ENCODE results near the gene ATP5F1B. TPM values are rescaled to one million over a fixed set of nuclear protein-coding genes. Genes with fewer than 3 reads are reported as not detected.

The ATP5F1B gene
- polyA plus RNA-seq (559 and 611 TPM in 2 replicates), polyA minus RNA-seq (436 and 443 TPM in 2 replicates)

DNA sequence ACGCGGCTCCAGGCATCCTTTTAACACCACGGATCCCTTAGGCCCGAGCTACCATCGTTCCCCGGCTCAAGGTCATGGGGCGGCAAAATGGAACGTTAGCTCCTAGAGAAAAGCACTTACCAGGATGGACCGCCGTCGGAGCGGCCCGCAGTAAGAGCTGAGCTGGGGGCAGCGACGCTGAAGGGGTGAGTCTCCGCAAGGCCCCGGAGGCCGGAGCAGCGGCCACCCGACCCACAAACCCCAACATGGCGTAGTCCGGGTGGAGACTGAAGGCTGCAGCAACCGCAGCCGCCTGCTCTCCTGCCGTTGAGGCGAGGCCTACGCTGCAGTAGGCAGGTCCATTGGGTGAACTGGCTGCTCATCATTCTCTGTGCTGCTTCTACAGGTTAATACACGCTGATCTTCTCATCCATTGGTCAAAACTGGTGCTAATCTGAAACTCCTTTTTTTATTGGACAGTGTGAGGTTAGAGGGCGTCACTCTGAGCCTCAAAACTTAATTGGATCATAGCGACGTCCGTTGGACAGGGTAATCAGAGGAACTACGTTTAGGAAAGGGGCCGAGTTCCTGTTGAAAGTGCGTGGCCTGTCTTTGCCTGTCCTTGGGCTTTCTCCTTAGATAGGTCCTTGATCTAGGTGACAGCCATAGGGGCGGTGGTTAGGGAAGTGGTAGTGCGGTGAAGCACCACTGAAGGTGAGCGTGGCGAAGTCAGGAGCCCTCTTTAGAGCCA lies at the start of gene ATP5F1B:
ATP5F1B (minus strand) TSS at position 268 of the 730 bp plus-strand sequence; CDS start at position 247, 21 bp downstream.
- Histone ChIP-seq H3K9me2 (ENCODE audit: insufficient read depth, low read length) (no peaks in the 10 kb centered on the region), H3K27me3 (ENCODE audit: insufficient read depth, low read depth, low read length) (no peaks in the 10 kb centered on the region), H3K27ac (ENCODE audit: low read length) (peak within 1 kb of the TSS; percentile 98), H3K9me3 (ENCODE audit: low read length) (no peaks in the 10 kb centered on the region), H4K20me1 (ENCODE audit: insufficient read depth) (no peaks in the 10 kb centered on the region), H3K36me3 (ENCODE audit: insufficient read depth, low read length) (peaks cover 13% of the 10 kb centered on the region), H3F3A (ENCODE audit: insufficient read depth, low read length, poor library complexity, severe bottlenecking) (no peaks in the 10 kb centered on the region), H3K4me3 (ENCODE audit: low read length) (peak within 1 kb of the TSS; percentile 90), H3K9ac (ENCODE audit: low read length) (peak within 1 kb of the TSS; percentile 99), H2AFZ (ENCODE audit: low read depth, low read length) (peak within 1 kb of the TSS; percentile 90), H3K79me2 (replicated peaks; ENCODE audit: insufficient read depth, low read length) (peaks cover 36% of the 10 kb centered on the region), H3K4me2 (ENCODE audit: low read length) (peak within 1 kb of the TSS; percentile 99)
- TF ChIP-seq POLR2AphosphoS5 (IDR thresholded peaks at IDR 0.05) = peak; percentile 94
- TF ChIP-seq MXI1 (conservative IDR thresholded peaks at IDR 0.05; ENCODE audit: poor library complexity, severe bottlenecking) = peak; percentile 81
- TF ChIP-seq EP300 (conservative IDR thresholded peaks at IDR 0.05; ENCODE audit: poor library complexity, severe bottlenecking) = no peak
- TF ChIP-seq TAF1 (IDR thresholded peaks at IDR 0.05; ENCODE audit: low read depth) = peak; percentile 98
- TF ChIP-seq EZH2 (IDR thresholded peaks at IDR 0.05; ENCODE audit: borderline replicate concordance, insufficient read depth, low read length, poor library complexity, severe bottlenecking) = no peak
- peak; percentile 18 for TF ChIP-seq RAD21 (conservative IDR thresholded peaks at IDR 0.05)
- no peak for TF ChIP-seq SMC3 (conservative IDR thresholded peaks at IDR 0.05; ENCODE audit: poor library complexity)
- TF ChIP-seq, protein P1, sequence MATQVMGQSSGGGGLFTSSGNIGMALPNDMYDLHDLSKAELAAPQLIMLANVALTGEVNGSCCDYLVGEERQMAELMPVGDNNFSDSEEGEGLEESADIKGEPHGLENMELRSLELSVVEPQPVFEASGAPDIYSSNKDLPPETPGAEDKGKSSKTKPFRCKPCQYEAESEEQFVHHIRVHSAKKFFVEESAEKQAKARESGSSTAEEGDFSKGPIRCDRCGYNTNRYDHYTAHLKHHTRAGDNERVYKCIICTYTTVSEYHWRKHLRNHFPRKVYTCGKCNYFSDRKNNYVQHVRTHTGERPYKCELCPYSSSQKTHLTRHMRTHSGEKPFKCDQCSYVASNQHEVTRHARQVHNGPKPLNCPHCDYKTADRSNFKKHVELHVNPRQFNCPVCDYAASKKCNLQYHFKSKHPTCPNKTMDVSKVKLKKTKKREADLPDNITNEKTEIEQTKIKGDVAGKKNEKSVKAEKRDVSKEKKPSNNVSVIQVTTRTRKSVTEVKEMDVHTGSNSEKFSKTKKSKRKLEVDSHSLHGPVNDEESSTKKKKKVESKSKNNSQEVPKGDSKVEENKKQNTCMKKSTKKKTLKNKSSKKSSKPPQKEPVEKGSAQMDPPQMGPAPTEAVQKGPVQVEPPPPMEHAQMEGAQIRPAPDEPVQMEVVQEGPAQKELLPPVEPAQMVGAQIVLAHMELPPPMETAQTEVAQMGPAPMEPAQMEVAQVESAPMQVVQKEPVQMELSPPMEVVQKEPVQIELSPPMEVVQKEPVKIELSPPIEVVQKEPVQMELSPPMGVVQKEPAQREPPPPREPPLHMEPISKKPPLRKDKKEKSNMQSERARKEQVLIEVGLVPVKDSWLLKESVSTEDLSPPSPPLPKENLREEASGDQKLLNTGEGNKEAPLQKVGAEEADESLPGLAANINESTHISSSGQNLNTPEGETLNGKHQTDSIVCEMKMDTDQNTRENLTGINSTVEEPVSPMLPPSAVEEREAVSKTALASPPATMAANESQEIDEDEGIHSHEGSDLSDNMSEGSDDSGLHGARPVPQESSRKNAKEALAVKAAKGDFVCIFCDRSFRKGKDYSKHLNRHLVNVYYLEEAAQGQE (IDR thresholded peaks at IDR 0.05; ENCODE audit: borderline replicate concordance) = peak; percentile 96
- TF ChIP-seq, protein P2, sequence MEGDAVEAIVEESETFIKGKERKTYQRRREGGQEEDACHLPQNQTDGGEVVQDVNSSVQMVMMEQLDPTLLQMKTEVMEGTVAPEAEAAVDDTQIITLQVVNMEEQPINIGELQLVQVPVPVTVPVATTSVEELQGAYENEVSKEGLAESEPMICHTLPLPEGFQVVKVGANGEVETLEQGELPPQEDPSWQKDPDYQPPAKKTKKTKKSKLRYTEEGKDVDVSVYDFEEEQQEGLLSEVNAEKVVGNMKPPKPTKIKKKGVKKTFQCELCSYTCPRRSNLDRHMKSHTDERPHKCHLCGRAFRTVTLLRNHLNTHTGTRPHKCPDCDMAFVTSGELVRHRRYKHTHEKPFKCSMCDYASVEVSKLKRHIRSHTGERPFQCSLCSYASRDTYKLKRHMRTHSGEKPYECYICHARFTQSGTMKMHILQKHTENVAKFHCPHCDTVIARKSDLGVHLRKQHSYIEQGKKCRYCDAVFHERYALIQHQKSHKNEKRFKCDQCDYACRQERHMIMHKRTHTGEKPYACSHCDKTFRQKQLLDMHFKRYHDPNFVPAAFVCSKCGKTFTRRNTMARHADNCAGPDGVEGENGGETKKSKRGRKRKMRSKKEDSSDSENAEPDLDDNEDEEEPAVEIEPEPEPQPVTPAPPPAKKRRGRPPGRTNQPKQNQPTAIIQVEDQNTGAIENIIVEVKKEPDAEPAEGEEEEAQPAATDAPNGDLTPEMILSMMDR (IDR thresholded peaks at IDR 0.05; ENCODE audit: poor library complexity, severe bottlenecking) = peak; percentile 50

GRCh38 chr12:56694161-56694560 lies 48.4 kb upstream of the ATP5F1B start:
- H3K27me3 ChIP-seq (ENCODE audit: insufficient read depth, low read depth, low read length) = no peaks in the 10 kb centered on the region
- H3F3A ChIP-seq (ENCODE audit: insufficient read depth, low read length, poor library complexity, severe bottlenecking) = peaks cover under 1% of the 10 kb centered on the region
- H3K9ac ChIP-seq (ENCODE audit: low read length) = no peak overlapping the region
- no peaks in the 10 kb centered on the region for H3K79me2 ChIP-seq (replicated peaks; ENCODE audit: insufficient read depth, low read length)
- H3K27ac ChIP-seq (ENCODE audit: low read length) = no peak overlapping the region
- TF ChIP-seq TAF1 (IDR thresholded peaks at IDR 0.05; ENCODE audit: low read depth) (no peak), EZH2 (IDR thresholded peaks at IDR 0.05; ENCODE audit: borderline replicate concordance, insufficient read depth, low read length, poor library complexity, severe bottlenecking) (no peak), RAD21 (conservative IDR thresholded peaks at IDR 0.05) (no peak), SMC3 (conservative IDR thresholded peaks at IDR 0.05; ENCODE audit: poor library complexity) (no peak), POLR2AphosphoS5 (IDR thresholded peaks at IDR 0.05) (no peak)
- TF ChIP-seq, protein P2 (IDR thresholded peaks at IDR 0.05; ENCODE audit: poor library complexity, severe bottlenecking) = no peak
- H3K36me3 ChIP-seq (ENCODE audit: insufficient read depth, low read length) = no peaks in the 10 kb centered on the region
- H3K4me2 ChIP-seq (ENCODE audit: low read length) = no peak overlapping the region
- no peak overlapping the region for H2AFZ ChIP-seq (ENCODE audit: low read depth, low read length)
- H3K4me3 ChIP-seq (ENCODE audit: low read length) = no peak overlapping the region
- H3K9me3 ChIP-seq (ENCODE audit: low read length) = no peaks in the 10 kb centered on the region
- no peaks in the 10 kb centered on the region for H4K20me1 ChIP-seq (ENCODE audit: insufficient read depth)
- H3K9me2 ChIP-seq (ENCODE audit: insufficient read depth, low read length) = no peaks in the 10 kb centered on the region
